HepG2 (cell line): Measurements from ENCODE around the gene SCP2D1. TPM values are rescaled to one million over a fixed set of nuclear protein-coding genes. Genes with fewer than 3 reads are reported as not detected.

ENCODE experiments used
- PLRG1 ChIP-seq: fragments of 450-650 bp; conservative IDR thresholded peaks from 2 replicates; pipeline ENCODE4 v1.6.1; 2016
- SOX13 ChIP-seq, 3 experiments: fragments of 450-650 bp in 1 of 3; sonication (generic) in 1 of 3; formaldehyde crosslinking in 1 of 3; IDR thresholded peaks in 2 of 3; conservative IDR thresholded peaks in 1 of 3; 2 replicates each; pipeline versions ENCODE4 v1.5.0 to v1.6.1; 2016 to 2020; ENCODE audit warnings: antibody characterized with exemption in 1 of 3, mild to moderate bottlenecking in 1 of 3, missing compliant biosample characterization in 1 of 3, missing genetic modification reagents in 1 of 3, moderate library complexity in 1 of 3
- THAP8 ChIP-seq: sonication (generic); formaldehyde crosslinking; IDR thresholded peaks from 2 replicates; pipeline ENCODE4 v1.5.1; 2020; ENCODE audit warnings: missing genetic modification reagents, mild to moderate bottlenecking, borderline replicate concordance
- TRAFD1 ChIP-seq: sonication (generic); formaldehyde crosslinking; IDR thresholded peaks from 2 replicates; pipeline ENCODE4 v1.5.1; 2020; ENCODE audit warnings: missing genetic modification reagents, mild to moderate bottlenecking, borderline replicate concordance
- ZBTB34 ChIP-seq: sonication (generic); formaldehyde crosslinking; IDR thresholded peaks from 2 replicates; pipeline ENCODE4 v1.8.0; 2022; ENCODE audit warnings: mild to moderate bottlenecking, missing genetic modification reagents
- ZNF205 ChIP-seq: IDR thresholded peaks from 2 replicates; pipeline ENCODE4 v1.6.1; 2018; ENCODE audit warnings: missing biosample characterization, missing genetic modification reagents
- ZNF224 ChIP-seq: sonication (generic); formaldehyde crosslinking; IDR thresholded peaks from 2 replicates; pipeline ENCODE4 v1.5.0; 2020; ENCODE audit warnings: mild to moderate bottlenecking, missing genetic modification reagents
- ZNF567 ChIP-seq: sonication (generic); formaldehyde crosslinking; IDR thresholded peaks from 2 replicates; pipeline ENCODE4 v1.8.1; 2023; ENCODE audit warnings: mild to moderate bottlenecking, missing genetic modification reagents, borderline replicate concordance
- ZNF644 ChIP-seq: IDR thresholded peaks from 2 replicates; pipeline ENCODE4 v1.6.1; 2016; ENCODE audit warnings: low read depth
- ZNF710 ChIP-seq: sonication (generic); formaldehyde crosslinking; IDR thresholded peaks from 2 replicates; pipeline ENCODE4 v1.5.0; 2020; ENCODE audit warnings: mild to moderate bottlenecking, missing genetic modification reagents, borderline replicate concordance
- ZNF713 ChIP-seq: sonication (generic); formaldehyde crosslinking; IDR thresholded peaks from 2 replicates; pipeline ENCODE4 v1.4.0; 2020; ENCODE audit warnings: mild to moderate bottlenecking, missing genetic modification reagents
- ZNF839 ChIP-seq: sonication (generic); formaldehyde crosslinking; IDR thresholded peaks from 2 replicates; pipeline ENCODE4 v1.4.0; 2020; ENCODE audit warnings: missing genetic modification reagents, mild to moderate bottlenecking, borderline replicate concordance
- polyA plus RNA-seq, 8 experiments: library from polyadenylated mRNA; depleted of rRNA in 3 of 8; stranded (reverse) in 7 of 8; unstranded in 1 of 8; fragments of >200 nt; fragmentation: Illumina TruSeq in 4 of 8; extraction: Trizol in 4 of 8; gene quantifications; 2 replicates each; pipeline versions ENCODE4 v1.2.1 to v1.2.3, GENCODE V29; 2011 to 2016; ENCODE audit warnings: low read depth in 4 of 8, missing spikeins in 1 of 8, mixed read lengths in 1 of 8; ENCODE audit not compliant: insufficient read depth in 1 of 8
- total RNA-seq, 5 experiments: library from RNA; depleted of rRNA; stranded (reverse); fragments of >200 nt; fragmentation: Illumina TruSeq; extraction: Trizol; gene quantifications; 2 replicates each; pipeline ENCODE4 v1.2.3, GENCODE V29; 2016; ENCODE audit warnings: low read depth in 1 of 5

Gene SCP2D1
- total and polyA plus RNA-seq, 2 of the 13 experiments (the other 11 are each of a cell fraction or from before 2014, with no cell fraction given) = not detected

- TF ChIP-seq TRAFD1 (no peak; the same call in 1 of the 2 replicates), SOX13 (IDR thresholded peaks at IDR 0.05) (no peak), SOX13 (CRISPR knock-in tag; conservative IDR thresholded peaks at IDR 0.05 in 1 of 2, IDR thresholded peaks at IDR 0.05 in 1 of 2) (peak in 1 of 2 experiments; percentile 42; a peak in 1 of 4 replicates), PLRG1 (no peak), ZNF205 (CRISPR knock-in tag) (no peak; the same call in 1 of the 2 replicates), ZNF644 (CRISPR knock-in tag) (peak; percentile 68; the same call in 1 of the 2 replicates), ZNF839 (CRISPR knock-in tag) (peak; percentile 84), ZBTB34 (CRISPR knock-in tag) (no peak), ZNF567 (CRISPR knock-in tag) (peak; percentile 45; the same call in 1 of the 2 replicates), ZNF710 (CRISPR knock-in tag) (peak; percentile 69; the same call in 1 of the 2 replicates), ZNF224 (CRISPR knock-in tag) (peak; percentile 75; the same call in 1 of the 2 replicates), ZNF713 (CRISPR knock-in tag) (no peak), THAP8 (CRISPR knock-in tag) (no peak)
Observed at GRCh38 chr20:18793625-18794427, 19.8 kb upstream of the SCP2D1 start (continued).
